Measurements from ENCODE around the gene MATN1.

GRCh38 chr1:30751830-30752650 lies 28.7 kb upstream of the MATN1 start:
- TF ChIP-seq, protein P1, sequence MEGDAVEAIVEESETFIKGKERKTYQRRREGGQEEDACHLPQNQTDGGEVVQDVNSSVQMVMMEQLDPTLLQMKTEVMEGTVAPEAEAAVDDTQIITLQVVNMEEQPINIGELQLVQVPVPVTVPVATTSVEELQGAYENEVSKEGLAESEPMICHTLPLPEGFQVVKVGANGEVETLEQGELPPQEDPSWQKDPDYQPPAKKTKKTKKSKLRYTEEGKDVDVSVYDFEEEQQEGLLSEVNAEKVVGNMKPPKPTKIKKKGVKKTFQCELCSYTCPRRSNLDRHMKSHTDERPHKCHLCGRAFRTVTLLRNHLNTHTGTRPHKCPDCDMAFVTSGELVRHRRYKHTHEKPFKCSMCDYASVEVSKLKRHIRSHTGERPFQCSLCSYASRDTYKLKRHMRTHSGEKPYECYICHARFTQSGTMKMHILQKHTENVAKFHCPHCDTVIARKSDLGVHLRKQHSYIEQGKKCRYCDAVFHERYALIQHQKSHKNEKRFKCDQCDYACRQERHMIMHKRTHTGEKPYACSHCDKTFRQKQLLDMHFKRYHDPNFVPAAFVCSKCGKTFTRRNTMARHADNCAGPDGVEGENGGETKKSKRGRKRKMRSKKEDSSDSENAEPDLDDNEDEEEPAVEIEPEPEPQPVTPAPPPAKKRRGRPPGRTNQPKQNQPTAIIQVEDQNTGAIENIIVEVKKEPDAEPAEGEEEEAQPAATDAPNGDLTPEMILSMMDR (IDR thresholded peaks at IDR 0.05; ENCODE audit: low read depth, low read length, poor library complexity, severe bottlenecking), result no peak
- TF ChIP-seq EZH2phosphoT487 (IDR thresholded peaks at IDR 0.05; ENCODE audit: borderline replicate concordance, low read length), result no peak
